GM18511 (cell line): ENCODE measurements around the gene MAML3.
A peak's percentile ranks its signal among the peaks of the same experiment; 100 is the strongest.

Source experiments
- ATAC-seq: cut with Tn5 transposase; IDR thresholded peaks from one replicate; pipeline ENCODE4 v1.9.1; 2021; ENCODE audit warnings: mild to moderate bottlenecking, moderate library complexity; ENCODE audit not compliant: unreplicated experiment

Gene MAML3

DNA sequence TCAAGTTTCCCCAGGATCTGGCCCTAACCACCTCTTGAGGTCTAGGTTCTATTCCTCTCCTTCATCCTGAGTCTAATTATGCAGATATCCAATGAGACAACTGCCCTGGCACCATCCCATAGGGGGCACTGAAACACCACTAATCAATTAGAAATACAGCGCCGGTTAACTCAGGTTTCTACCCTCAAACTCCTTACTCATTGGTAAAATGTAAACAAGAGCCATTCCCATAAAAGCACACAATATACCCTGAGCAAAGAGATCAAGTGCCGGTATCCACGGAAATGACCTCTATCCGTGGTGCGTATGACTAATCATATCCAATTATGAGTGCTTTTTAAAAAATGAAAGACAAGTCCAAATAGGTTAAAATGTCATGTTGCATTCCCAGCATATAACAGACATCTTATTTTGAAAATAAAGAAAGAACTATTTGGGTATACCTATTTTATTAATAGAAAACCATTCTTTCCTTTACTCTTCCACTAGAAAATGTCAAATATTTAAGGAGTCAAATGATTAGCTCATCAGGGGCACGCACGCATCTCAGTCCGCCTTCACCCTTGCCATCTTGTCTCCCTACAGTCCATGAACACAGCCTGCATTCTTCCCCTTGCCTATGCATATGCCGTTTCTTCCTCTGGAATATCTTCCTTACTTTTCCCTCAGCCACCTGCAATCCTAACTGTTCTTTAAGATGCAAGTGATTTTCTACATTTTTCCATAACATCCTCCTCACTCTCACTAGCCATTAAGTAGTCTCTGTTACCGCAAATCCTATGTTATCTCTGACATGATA, 141.1 kb downstream of the MAML3 start:
- no peak for ATAC-seq

DNA sequence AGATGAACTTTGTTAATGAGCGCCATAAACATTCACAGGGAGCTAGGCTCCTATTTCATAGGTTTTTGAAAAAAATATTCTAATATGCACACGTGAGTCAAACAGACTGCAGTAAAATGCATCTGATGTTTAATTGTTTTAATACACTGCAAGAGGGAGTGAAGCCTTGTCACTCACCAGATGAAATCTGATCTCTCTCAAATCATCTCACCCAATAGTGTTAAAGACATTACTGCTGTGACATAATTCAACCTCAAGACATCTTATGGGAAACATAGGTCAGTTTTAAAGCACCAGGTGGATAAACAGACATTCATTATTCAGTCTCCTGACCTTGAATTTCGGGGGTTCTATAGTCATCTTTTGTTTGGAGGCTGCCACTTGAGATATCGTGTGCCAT, 148.3 kb downstream of the MAML3 start:
- ATAC-seq: no peak

- no peak for ATAC-seq
Observed at GRCh38 chr4:140004922-140005627, 148.9 kb downstream of the MAML3 start.

DNA sequence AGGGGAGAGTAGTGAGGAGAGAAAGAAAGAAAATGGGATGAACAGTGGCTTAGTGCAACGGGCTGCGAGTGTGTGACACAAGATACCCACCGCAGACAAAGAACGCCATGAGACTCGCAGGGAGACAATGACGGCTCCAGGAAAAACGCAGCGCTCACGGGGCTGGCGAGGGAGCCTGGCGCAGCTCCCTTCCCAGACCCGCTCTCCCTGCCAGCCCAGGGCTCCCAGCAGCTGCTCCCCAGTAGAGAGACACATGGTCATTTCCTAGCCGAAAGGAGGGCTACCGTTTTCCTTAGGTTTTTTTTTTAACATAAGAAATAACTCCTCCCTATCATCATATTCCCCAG, 149.5 kb downstream of the MAML3 start:
- no peak for ATAC-seq

GRCh38 chr4:140003876-140004548, 150.0 kb downstream of the MAML3 start:
- no peak for ATAC-seq

- no peak for ATAC-seq
Observed at GRCh38 chr4:140000232-140000631, 153.8 kb downstream of the MAML3 start.

DNA sequence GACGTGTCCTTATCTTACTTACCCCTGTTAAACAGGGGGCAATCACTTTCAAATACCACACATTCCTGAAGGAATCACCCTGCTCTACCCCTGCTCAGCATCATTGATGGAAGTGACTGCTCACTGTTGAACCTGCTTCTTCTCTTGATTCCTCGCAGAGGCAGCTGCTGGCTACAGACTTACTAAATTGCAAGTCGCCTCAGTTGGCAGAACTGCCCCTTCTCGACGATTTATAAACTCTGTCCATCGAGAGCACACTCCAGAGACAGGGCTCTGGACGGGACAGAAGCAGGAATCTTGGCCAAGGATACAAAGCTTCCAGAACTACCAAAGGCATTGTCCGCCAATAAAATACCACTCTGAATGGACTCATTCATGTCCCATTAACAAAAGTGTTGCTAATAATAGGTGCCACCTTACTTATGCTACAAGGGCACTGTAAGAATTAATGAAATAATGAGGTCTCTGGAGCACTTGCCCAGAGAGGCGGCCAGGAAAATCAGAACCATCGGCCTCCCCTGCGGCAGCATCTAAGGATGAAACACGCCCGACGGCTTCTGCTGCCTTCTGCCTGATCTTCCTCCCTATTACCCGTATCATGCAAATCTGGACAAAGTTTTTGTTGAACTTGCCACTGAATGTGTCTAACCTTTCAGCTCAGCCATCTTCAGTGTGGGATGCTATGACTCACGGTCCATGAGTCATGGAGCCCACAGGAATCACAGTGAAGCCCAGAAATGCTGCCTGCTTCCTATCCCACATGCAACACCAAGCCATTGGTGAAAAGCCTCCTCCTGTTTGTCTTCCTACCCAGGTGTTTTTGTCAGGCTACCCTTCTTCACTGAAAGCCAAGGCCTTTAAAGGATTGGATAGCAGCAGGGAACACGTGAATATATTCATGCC, 164.9 kb downstream of the MAML3 start:
- ATAC-seq: no peak

GRCh38 chr4:139987502-139987850, 166.5 kb downstream of the MAML3 start:
- no peak for ATAC-seq

DNA sequence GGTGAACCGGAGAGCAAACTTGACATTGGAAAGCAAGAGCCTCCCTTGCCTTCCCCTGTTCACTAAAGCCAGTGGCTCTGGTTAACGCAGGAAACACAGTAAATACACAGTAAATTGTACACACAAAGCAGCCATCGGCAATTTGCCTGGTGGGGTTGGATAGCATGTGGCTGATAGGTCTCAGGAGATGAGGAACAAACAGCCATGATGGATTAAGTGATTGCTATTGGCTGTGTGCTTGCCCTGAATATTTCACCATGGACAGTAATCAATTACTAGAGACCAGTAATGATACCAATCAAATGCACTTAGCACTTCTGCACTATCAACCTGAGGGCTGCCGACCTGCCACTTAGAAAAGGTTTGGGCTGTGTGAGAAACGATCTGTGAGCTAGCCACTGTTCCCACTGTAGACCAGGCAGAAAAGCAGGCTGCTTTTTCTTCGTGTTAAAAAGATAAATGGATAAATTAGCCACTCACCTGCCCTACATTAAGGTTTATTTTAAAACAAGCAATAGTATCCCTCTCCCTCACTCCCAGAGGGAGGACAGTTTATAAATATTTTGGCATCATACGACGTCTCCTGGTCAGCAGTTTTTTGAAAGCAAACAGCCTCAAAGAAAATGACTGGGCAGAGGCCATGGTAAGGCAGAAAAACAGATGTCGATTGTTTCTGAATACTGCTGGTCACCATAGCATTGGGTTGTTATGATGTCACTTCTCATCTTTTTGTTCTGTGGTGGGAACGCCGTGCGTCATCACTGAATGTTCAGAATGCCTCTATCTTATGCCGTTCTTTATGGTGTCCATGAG, 167.1 kb downstream of the MAML3 start:
- ATAC-seq: no peak

DNA sequence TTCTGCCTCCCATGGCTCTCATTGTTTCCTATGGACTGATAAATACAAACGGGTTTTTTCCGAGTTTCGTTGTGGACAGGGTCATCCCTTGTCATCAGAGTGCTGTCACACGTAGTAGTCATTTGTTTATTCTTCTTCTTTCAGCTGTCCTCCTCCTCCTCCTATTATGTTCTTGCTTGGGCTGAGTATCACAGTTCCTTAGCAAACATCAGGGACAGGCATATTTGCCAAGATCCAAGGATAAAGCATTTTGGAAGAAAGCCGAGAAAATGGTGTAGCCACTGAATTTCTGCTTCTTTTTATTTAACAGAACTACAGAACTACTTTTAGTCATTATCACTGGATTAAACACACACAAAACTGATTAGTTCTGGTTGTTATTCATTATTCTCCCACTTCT, 167.9 kb downstream of the MAML3 start:
- ATAC-seq: no peak

GRCh38 chr4:139985401-139985800, 168.6 kb downstream of the MAML3 start:
- ATAC-seq: no peak

GRCh38 chr4:139984471-139984870, 169.5 kb downstream of the MAML3 start:
- no peak for ATAC-seq

DNA sequence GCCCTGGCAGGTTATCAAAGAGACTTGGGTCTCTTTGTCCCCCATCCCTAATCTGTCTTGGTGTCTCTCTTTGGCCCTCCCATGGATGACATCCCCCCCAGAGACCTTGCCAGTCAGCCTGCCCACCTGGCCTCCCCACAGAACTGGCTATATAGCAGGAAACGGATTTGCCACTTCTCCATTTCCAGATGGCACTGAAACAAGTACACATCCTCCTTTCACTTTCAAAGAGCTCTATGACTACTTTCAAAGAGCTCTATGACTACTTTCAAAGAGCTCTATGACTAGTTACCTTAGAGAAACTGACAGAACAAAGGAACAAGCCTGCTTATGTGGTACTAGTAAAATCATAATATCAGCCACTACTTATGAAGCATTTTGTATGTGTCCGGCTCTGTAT, 175.3 kb downstream of the MAML3 start:
- peak; percentile 94 for ATAC-seq

- peak; percentile 54 for ATAC-seq
Observed at GRCh38 chr4:139977838-139978609, 176.0 kb downstream of the MAML3 start.

DNA sequence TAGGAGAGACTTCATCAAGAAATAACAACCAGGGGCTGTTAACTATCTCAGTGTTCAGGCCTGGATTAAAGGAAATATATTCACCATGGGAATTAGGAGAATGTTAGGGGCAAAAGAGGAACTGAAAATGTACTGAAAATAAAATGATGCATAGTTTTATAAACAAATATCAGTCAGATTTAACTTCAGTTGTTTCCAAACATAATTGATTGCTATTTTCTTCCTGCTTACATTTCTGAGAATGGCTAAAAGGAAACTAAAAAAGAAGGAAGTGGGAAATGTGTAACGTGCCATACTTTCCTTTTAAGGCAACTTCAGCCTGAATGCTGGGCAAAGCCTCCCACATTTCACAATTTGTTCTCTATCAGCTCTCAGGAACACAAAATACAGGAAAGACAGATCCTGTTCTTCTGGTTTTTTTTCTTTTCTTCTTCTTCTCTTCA, 178.1 kb downstream of the MAML3 start:
- ATAC-seq: no peak

GRCh38 chr4:139973616-139974015, 180.4 kb downstream of the MAML3 start:
- no peak for ATAC-seq

DNA sequence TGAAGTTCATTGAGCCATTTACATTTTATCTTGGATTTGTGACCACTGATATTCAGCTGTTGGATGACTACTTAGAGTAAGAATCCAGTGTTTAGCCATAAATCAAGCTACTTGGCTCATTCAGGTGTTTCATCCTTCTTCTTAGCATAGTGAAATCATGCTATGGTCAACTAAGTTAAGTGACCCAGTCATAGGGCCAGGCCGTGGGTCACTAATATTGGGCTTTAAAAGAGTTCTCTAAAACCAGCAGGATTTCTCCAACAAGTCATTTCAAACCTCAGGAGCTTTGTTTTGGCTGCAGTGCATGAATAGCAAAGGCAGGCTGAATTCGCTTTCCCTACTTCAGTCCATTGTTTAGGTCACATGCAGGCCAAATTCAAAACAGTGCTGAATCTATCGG, 181.0 kb downstream of the MAML3 start:
- no peak for ATAC-seq

GRCh38 chr4:139972305-139972704, 181.7 kb downstream of the MAML3 start:
- ATAC-seq: no peak

DNA sequence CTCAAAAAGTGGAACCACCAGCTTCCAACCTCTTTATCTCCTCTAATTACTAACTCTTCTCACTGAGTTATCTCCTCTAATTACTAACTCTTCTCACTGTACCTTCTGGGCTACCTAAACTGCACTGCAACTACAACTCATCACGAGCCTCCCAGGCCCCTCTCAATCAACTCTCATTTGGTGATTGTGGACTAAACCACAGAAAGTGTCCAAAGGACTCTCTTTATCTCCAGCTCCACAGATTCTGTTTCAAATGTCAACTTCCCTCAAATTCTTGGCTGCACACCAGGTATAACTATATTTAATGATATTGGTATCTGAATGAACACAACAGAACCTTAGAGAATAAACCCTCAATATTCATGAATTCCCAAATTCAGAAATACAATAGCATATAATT, 182.9 kb downstream of the MAML3 start:
- no peak for ATAC-seq
